CD4-positive, alpha-beta T cell treated with Interferon gamma for 1 hour (primary cell): ENCODE measurements around the gene NFIA.
"Not testable (repeated sequence)": the region's sequence is repeated elsewhere in the genome, so short reads cannot be mapped to it uniquely, and the experiment has no call there.

ENCODE experiments used
- DNase-seq: peaks from one replicate; pipeline ENCODE4 v3.0.0-alpha.2; 2020

NFIA gene

GRCh38 chr1:61061601-61062000, 20.8 kb upstream of the NFIA start:
- not testable (repeated sequence) for DNase-seq

DNA sequence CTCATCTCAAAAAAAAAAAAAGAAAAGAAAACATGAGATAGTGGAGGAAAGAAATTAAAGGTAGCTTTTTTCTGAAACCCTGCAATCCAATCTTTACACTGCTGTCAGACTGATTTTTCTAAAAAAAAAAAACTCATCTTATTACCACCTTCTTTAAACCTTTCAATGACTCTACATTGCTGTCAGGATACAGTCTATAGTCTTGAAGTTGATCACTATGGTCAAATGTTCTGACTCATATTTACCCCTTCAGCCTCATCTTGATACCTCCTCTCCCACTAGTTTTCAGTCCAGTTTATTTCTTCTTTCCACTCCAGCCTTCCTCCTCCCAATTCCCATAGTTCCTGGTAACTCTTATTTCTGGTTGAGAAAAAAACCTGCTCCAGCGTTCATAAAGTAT, 17.7 kb upstream of the NFIA start:
- no peak for DNase-seq

- DNase-seq = no peak
Observed at GRCh38 chr1:61067446-61068019, 14.8 kb upstream of the NFIA start.

GRCh38 chr1:61070054-61070453, 12.3 kb upstream of the NFIA start:
- DNase-seq = no peak

DNA sequence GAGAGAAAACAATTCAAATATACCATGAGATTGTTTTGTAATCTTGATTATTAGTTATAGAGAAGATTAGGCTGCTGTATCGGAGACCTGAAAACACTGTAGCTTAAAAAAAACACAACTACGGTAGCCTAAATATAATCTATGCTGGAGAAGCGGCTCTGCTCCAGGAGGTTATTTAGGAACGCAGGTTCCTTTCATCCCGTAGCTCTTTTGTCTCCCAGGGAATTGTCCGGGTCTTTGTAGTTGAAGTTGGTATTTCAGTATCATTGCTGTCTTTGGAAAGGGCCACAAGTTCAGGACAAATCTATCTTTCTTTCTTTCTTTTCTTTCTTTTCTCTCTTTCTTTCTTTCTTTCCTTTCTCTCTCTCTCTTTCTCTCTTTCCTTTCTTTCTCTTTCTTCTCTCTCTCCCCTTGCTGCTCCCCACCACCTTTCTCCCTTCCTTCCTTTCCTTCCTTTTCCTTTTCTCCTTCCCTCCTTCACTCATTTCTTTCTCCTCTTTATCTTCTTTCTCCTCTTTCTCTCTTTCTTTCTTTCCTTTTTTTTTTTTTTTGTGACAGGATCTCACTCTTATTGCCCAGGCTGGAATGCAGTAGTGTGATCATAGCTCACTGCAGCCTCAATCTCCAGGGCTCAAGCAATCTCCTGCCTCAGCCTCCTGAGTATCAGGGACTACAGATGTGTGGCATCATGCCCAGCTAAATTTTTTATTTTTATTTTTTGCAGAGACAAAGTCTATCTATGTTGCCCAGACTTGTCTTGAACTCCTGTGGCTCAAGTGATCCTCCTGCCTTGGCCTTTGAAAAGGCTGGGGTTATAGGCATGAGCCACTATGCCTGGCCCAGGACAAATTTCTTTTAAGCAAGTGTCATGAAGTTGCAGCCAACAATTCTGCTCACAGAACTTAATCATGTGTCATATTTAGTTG, 10.9 kb upstream of the NFIA start:
- no peak for DNase-seq

DNA sequence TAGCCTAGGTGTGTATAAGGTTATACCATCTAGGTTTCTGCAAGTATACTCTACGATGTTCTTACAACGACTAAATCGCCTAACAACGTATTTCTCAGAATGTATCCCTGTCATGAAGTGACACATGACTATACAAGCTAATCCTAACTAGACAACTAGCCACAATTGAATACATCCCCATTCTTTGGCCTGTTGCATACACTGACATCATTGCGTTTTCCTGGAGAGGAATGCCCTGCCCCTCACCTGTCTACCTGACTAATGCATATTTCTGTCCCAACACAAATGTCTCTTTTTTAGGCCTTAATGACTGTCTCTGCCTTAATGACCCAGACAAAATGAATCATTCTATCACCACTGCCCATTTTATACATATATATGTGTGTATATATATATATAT, 8.5 kb upstream of the NFIA start:
- no peak for DNase-seq

GRCh38 chr1:61075833-61076232, 6.5 kb upstream of the NFIA start:
- not testable (repeated sequence) for DNase-seq

DNA sequence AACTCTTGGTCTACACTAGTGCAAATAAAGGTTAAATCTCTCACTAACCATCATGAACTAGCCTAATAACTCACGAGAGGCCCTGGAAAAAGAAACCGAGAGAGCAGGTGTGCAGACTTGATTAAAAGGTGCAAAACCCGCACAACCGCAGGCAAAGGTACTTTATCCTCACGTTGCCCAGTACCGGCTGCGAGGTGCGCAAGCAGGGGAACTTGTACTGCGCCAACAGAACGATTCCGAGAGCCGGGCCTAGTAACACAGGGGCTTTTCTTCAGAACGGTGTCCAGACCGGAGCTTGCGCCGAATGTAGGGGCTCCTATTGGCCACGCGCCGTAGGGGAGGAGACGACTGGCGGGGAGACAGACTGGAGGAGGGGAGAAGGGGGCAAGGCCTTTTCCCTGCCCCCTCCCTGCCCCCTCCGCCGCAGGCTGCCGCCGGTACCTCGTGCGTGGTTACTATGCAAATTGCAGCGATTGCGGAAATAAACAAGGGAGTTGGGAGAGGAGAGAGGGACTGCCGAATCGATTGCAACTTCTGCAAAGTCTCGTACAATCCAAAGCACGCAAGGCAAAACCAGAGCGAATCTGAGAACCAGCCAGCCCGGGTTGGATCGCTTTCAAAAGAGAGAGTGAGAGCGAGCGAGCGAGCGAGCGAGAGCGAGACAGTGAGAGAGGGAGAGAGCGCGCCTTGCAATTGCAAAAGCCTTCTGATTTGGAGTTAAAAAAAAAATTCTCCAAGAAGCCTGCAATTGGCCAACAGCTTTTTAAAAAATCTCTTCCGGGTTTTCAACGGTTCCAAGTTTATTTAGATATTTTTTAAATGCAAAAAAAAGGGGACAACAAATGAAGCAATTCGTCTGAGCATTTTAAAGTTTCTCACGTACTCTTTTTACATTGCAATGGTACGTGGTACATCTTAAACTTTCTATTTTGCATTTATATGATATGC, 5.4 kb upstream of the NFIA start:
- peak; percentile 89 for DNase-seq

DNA sequence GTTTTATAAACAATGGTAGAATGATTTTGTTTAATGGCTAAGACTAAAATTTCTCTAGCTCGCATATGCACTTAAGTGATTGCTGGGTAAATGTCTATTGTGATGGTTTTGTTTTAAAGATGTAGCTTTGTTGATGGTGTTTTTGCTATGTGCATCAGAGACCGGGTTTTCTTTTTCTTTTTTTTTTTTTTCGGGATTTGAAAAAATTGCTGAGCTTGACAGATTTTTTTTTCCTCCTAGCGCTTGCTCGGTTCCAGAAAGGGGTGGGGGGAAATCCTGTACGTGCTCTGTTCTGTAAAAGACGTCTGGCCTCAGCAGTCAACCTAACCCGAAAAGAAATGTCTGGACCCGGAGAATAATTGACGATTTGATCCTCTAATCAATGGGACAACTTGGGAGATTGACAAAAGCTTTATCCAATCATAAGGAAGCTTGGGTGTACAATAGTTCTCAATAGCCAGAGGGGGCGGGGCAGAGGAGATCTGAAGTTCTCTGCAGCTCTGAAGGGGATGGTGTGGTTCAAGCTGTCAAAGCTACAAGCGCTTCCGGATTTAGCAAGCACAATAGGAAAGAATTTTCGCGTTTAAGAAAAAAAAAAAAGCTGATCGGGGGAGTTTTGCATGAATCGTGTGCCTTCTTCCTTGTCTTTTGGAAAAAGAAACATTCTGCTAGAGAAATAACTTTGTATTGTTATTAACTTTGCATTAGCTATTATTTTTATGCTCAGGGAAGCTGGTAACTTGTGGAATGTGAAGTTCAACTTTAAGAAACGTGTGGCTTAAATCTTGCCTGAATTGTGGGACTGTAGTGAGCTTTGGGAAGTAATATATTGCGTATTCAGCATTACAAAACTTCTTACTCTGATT, 4.5 kb upstream of the NFIA start:
- peak; percentile 91 for DNase-seq

DNA sequence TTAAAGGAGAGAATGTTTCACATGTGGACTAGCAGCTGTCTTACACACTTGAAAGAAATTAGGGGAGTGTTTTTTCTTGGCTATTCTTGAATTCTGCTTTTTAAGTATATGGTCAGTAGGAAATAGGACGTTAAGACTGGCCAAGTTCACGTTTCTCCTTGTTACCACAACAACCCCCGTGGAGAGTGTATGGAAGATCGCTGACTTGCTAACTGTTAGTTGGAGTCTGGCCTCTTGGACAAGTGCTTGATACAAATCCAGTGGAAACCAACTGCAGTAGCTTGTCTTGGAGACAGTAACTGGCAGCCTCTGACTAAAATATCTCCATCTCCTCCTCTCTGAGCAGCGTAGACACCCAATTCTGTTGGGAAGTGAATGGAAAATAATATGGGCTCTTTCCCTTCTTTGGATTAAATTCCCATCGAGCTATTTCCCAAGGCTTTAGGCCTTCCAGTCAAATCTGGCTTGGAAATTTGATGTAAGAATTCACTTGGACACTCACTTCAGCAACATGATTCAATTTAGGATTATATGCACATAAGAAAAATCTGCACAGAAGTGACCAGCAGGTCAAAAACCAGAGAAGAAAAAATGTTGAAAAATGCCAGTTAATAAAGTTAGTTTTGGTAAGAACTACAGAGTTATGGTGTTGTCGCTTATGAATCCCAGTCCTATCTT, 3.6 kb upstream of the NFIA start:
- no peak for DNase-seq

DNA sequence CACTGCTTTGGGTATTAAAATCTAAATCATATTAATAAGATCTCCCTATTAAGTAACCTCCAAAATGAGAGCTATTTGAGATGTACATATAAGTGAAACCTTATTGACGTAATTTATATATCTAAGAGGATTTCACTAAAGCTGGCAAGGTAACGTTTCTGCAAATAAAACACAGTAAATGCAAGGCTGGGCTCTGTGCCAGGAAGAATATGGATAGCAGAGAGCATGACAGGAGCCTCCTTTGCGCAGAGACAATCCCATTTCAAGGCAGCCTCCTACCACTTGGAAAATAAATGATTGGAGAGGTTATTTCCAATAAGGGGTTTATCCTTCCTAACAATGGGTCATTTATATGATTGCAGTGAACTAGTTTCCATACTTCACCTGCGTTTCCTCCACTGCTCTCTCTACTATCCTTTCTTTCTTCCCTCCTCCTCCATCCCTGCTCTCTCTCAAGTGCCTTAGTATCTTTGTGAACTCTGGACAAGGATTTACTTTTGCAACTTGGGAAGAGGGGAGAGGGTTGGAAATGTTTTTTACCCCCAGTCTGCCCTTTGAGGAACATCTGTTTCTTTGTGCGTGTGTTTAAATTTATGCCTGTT, 3.0 kb upstream of the NFIA start:
- DNase-seq = no peak

GRCh38 chr1:61079898-61080336, 2.4 kb upstream of the NFIA start:
- DNase-seq = no peak

DNA sequence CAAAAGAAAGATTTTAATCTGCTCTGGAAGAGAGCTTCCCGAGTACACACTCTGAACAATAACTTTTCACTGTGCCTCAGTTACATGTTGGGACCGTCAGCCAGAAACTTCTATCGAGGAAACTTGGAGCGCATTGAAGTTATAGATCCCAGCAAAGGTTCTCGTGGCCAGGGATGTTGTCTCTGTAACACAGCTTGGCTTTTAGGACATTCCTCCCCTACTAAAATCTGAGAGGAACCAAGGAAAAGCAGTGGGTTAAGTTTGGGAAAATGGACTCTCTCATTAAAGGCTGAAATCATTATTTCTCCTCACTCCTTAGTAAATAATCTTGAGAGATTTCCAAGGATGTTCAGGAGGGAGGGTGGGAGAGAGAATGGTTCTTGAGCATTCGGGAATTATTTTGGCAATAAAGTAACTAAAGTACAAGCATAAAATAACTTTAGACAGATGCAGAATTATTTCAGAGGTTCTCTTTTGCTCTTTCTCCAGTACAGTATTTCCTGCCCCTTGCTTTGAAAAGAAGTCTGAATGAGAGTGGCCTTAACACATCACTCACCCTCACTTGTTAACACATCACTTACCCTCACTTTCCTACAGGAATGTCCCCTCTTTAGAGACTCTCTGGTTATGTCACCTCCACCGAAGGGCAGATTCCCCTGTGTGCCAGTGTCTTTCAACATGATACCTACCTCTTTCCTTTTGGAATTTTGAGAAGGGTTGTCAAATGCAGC, 1.8 kb upstream of the NFIA start:
- DNase-seq = no peak

DNA sequence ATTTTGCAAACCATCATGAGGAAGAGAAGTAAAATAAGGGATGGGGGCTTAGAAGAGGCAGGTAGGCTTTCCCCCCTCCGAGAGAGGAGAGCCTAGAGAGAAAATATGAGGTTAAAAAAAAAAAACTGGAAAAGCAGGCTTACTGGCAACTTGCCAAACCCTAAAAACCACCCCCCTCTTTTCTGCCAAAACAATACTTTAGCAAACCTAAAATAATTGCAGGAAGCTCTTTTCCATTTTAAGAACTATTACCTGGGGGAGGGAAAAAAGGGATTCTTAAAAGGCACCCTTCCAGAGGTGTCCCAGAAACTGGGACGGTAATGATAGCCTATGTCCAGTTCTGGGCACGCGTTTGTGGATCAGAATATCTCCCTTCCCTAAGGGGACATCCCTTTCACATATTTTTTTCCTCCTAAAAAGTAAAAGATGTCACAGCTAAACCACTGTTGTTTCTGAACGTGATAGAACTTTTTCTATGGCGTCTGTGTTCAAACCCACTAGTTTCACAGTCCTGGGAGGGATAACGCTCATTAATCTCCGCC, 1.1 kb upstream of the NFIA start:
- DNase-seq = no peak

GRCh38 chr1:61081686-61082310, 563 bp upstream of the NFIA start:
- DNase-seq = peak; percentile 28

DNA sequence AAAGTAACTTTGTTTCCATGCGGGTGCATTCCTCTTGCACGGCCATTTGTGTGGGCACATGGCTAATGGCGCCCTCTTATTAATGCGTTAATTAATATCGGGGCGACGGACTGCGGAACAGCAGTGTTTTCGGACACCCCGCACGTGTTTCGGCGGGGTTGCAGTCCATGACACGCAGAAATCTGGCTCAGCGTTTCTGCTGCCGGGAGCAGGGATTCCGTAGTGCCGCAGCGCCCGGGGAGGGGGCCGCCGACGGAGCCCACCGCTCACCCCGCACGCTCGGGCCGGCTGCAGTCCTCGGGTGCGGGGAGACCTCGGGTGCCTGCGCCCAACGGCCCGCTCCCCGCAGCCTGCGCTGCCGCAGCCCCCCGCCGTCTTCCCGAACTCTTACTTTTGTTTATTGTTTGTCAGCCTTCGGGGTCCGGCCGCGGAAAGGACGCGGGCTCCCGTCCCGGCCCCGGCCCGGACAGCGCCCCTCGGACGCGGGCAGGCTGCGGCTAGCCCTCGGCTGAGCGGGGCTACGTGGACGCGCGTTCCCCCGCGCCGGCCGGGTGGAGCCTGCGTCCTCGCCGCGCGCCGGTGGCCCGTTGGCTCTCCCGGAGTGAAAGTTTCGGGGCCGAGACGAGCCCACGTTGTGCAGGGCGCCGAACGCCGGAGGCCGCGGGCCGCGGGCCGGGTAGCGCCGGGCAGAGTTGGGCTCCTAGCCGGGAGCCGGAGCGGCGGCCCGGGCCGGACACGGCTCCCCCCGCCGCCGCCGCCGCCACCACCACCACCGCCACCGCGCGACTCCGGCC, 849 bp downstream of the NFIA start:
- no peak for DNase-seq

DNA sequence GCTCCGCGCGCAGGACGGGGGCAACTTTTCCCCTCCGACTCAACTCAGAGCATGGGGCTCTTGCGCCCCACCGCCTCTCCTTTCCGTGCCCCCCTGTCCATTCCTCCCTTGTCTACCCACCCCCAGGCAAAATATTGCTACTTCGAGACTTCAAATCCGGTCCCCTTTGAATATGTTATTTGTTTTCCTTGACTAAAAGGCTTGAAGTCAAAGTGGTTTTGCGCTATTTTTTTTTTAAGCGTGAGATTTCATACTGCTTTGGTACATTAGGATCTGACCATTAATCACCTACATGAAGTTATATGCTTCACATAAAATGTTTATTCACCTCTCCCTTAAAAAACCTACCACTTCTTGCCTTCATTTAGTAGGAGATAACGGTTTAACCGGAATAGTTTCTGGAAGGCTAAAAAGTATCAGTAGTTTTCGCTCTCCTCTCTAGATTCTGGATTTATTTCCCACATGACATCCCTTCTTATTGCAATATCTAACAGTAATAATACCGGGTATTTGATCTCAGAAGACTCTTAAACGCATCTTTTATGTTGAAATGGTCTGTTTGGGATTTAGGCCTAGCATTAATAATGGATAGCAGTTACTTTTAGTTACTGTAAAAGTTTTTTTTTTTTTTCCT, 1.6 kb downstream of the NFIA start:
- DNase-seq = no peak

DNA sequence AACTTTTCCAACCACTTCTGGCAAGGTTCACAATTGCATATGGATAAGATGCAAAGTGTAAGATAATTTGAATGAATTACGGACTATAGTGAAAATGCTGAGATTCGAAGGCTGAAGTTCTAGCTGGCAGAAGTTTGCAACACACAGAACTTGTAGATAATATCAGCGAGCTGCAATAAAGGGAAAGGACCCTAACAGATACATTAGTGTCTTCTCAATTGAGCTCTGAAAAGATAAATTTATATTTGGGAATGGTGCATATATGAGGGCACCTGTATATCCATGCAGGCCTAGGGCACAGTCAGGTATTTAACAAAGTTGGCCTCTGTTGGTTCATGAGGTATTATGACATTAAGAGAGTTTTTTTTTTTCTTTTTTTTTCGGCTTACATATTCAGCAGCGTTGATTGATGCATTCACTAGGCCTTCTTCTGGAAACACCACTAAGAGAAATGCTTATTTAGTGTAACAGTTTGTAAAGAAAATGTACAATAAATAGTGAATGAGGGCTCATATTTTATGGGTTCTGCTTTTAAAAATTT, 2.2 kb downstream of the NFIA start:
- no peak for DNase-seq
